ENCODE results near the gene GAST.

The GAST gene

GRCh38 chr17:41751288-41751687 lies 39.2 kb downstream of the GAST start:
- H3K9me2 ChIP-seq (replicated peaks; ENCODE audit: insufficient read depth, low read length) = no peaks in the 10 kb centered on the region
- H3K4me3 ChIP-seq (ENCODE audit: insufficient read depth, low read length, poor library complexity, severe bottlenecking) = no peak overlapping the region
- no peaks in the 10 kb centered on the region for H3K27me3 ChIP-seq (ENCODE audit: low read length)
- no peak overlapping the region for H3K9ac ChIP-seq (ENCODE audit: low read length)
- no peak overlapping the region for H3K27ac ChIP-seq (ENCODE audit: low read depth, low read length)
- H3F3A ChIP-seq (ENCODE audit: insufficient read depth) = no peaks in the 10 kb centered on the region
- no peaks in the 10 kb centered on the region for H3K79me2 ChIP-seq (ENCODE audit: insufficient read depth, low read length)
- no peaks in the 10 kb centered on the region for H3K9me3 ChIP-seq (ENCODE audit: insufficient read depth, low read length)
- TF ChIP-seq CTCF (IDR thresholded peaks at IDR 0.05; ENCODE audit: insufficient read depth, low read length, poor library complexity, severe bottlenecking) (no peak), EZH2phosphoT487 (conservative IDR thresholded peaks at IDR 0.05; ENCODE audit: low read length) (no peak)
- no peaks in the 10 kb centered on the region for H4K20me1 ChIP-seq (ENCODE audit: low read depth, low read length)
- H3K4me2 ChIP-seq (ENCODE audit: low read depth, low read length, poor library complexity, severe bottlenecking) = no peak overlapping the region
- H2AFZ ChIP-seq (ENCODE audit: low read depth, low read length, severe bottlenecking) = no peak overlapping the region
- no peaks in the 10 kb centered on the region for H3K36me3 ChIP-seq (ENCODE audit: low read length)

- H4K20me1 ChIP-seq (ENCODE audit: low read depth, low read length) = no peaks in the 10 kb centered on the region
- H3K4me3 ChIP-seq (ENCODE audit: insufficient read depth, low read length, poor library complexity, severe bottlenecking) = no peak overlapping the region
- H3K9me2 ChIP-seq (replicated peaks; ENCODE audit: insufficient read depth, low read length) = no peaks in the 10 kb centered on the region
- H3K36me3 ChIP-seq (ENCODE audit: low read length) = no peaks in the 10 kb centered on the region
- H3F3A ChIP-seq (ENCODE audit: insufficient read depth) = no peaks in the 10 kb centered on the region
- no peak overlapping the region for H3K27ac ChIP-seq (ENCODE audit: low read depth, low read length)
- no peak for TF ChIP-seq EZH2phosphoT487 (conservative IDR thresholded peaks at IDR 0.05; ENCODE audit: low read length)
- TF ChIP-seq CTCF (IDR thresholded peaks at IDR 0.05; ENCODE audit: insufficient read depth, low read length, poor library complexity, severe bottlenecking) = no peak
- no peaks in the 10 kb centered on the region for H3K27me3 ChIP-seq (ENCODE audit: low read length)
- no peaks in the 10 kb centered on the region for H3K9me3 ChIP-seq (ENCODE audit: insufficient read depth, low read length)
- H3K79me2 ChIP-seq (ENCODE audit: insufficient read depth, low read length) = no peaks in the 10 kb centered on the region
- no peak overlapping the region for H2AFZ ChIP-seq (ENCODE audit: low read depth, low read length, severe bottlenecking)
- H3K4me2 ChIP-seq (ENCODE audit: low read depth, low read length, poor library complexity, severe bottlenecking) = no peak overlapping the region
- H3K9ac ChIP-seq (ENCODE audit: low read length) = no peak overlapping the region
Observed at GRCh38 chr17:41754066-41754465, 41.9 kb downstream of the GAST start.

GRCh38 chr17:41758601-41759000 lies 46.5 kb downstream of the GAST start:
- Histone ChIP-seq H3K9me3 (ENCODE audit: insufficient read depth, low read length) (no peaks in the 10 kb centered on the region), H3K9me2 (replicated peaks; ENCODE audit: insufficient read depth, low read length) (no peaks in the 10 kb centered on the region), H3K79me2 (ENCODE audit: insufficient read depth, low read length) (no peaks in the 10 kb centered on the region), H3K4me2 (ENCODE audit: low read depth, low read length, poor library complexity, severe bottlenecking) (no peak overlapping the region), H3K4me3 (ENCODE audit: insufficient read depth, low read length, poor library complexity, severe bottlenecking) (no peak overlapping the region), H3K27ac (ENCODE audit: low read depth, low read length) (no peak overlapping the region), H3K36me3 (ENCODE audit: low read length) (no peaks in the 10 kb centered on the region), H3K27me3 (ENCODE audit: low read length) (no peaks in the 10 kb centered on the region), H4K20me1 (ENCODE audit: low read depth, low read length) (no peaks in the 10 kb centered on the region), H2AFZ (ENCODE audit: low read depth, low read length, severe bottlenecking) (no peak overlapping the region), H3K9ac (ENCODE audit: low read length) (no peak overlapping the region), H3F3A (ENCODE audit: insufficient read depth) (no peaks in the 10 kb centered on the region)
- TF ChIP-seq EZH2phosphoT487 (conservative IDR thresholded peaks at IDR 0.05; ENCODE audit: low read length) (no peak), CTCF (IDR thresholded peaks at IDR 0.05; ENCODE audit: insufficient read depth, low read length, poor library complexity, severe bottlenecking) (no peak)
